GM18526 (cell line): ENCODE data around the gene DOCK1.

ENCODE experiments used
- POLR2A ChIP-seq: IDR thresholded peaks from 3 replicates; pipeline ENCODE4 v1.6.1; 2011; ENCODE audit not compliant: insufficient read length; ENCODE audit errors: extremely low read depth

Gene DOCK1

GRCh38 chr10:126904818-126905701 lies at the start of gene DOCK1:
Gene DOCK1, plus strand, starts transcription at chr10:126905428. Its CDS starts 90 bp downstream, at chr10:126905518.
- no peak for TF ChIP-seq POLR2A

GRCh38 chr10:126857178-126857806 lies 47.9 kb upstream of the DOCK1 start:
- TF ChIP-seq POLR2A, result no peak

- TF ChIP-seq POLR2A, result no peak
Observed at GRCh38 chr10:126867567-126868365, 37.5 kb upstream of the DOCK1 start.

- no peak for TF ChIP-seq POLR2A
Observed at GRCh38 chr10:126868371-126868770, 36.9 kb upstream of the DOCK1 start.

- no peak for TF ChIP-seq POLR2A
Observed at GRCh38 chr10:126872135-126872534, 33.1 kb upstream of the DOCK1 start.

GRCh38 chr10:126872768-126873167 lies 32.5 kb upstream of the DOCK1 start:
- no peak for TF ChIP-seq POLR2A

GRCh38 chr10:126876456-126876855 lies 28.8 kb upstream of the DOCK1 start:
- no peak for TF ChIP-seq POLR2A

- TF ChIP-seq POLR2A, result no peak
Observed at GRCh38 chr10:126877390-126877789, 27.8 kb upstream of the DOCK1 start.

- TF ChIP-seq POLR2A, result no peak
Observed at GRCh38 chr10:126878594-126878993, 26.6 kb upstream of the DOCK1 start.

GRCh38 chr10:126880926-126881325 lies 24.3 kb upstream of the DOCK1 start:
- TF ChIP-seq POLR2A, result no peak

GRCh38 chr10:126889421-126889820 lies 15.8 kb upstream of the DOCK1 start:
- no peak for TF ChIP-seq POLR2A

GRCh38 chr10:126892226-126893175 lies 12.7 kb upstream of the DOCK1 start:
- TF ChIP-seq POLR2A, result no peak

GRCh38 chr10:126893206-126893605 lies 12.0 kb upstream of the DOCK1 start:
- no peak for TF ChIP-seq POLR2A

GRCh38 chr10:126893841-126894240 lies 11.4 kb upstream of the DOCK1 start:
- TF ChIP-seq POLR2A, result no peak
